ENCODE results near the gene ITIH4.
A peak's percentile ranks its signal among the peaks of the same experiment; 100 is the strongest.

The ITIH4 gene

GRCh38 chr3:52830535-52831258 is at the start of gene ITIH4:
ITIH4 (minus strand) TSS chr3:52830672; CDS start chr3:52830642, 30 bp downstream.
- no peak within 1 kb of the TSS for H3K4me3 ChIP-seq (ENCODE audit: low read depth, low read length)
- no peak for TF ChIP-seq CTCF (IDR thresholded peaks at IDR 0.05; ENCODE audit: low read depth, low read length, missing control alignments)
- in situ Hi-C loops (cut with HindIII; ENCODE audit: low sequenced_read_pairs) = no loop called here
- DNase-seq (ENCODE audit: low read depth) = no peak

- in situ Hi-C loops (cut with HindIII; ENCODE audit: low sequenced_read_pairs) = no loop called here
These were observed 49.6 kb upstream of the ITIH4 start for GRCh38 chr3:52880047-52880446.

DNA sequence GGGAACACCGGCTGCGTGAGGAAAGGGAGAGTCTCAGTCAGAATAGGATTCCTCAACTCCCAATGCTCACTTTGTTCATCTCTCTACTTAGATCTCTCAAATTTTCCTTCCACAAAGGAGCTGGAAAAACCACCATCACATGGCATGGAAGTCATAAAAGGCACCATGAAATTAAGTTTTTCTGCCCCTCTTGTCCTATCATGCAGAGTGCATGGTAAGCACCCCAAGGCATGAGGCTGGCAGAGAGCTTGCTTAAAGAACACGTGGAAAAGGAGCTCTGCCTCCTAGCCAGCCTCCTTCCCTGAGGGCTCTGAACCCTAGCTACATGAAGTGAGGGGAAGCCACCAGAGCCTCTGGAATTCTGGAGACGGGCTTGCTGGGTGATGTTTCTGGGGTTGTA is 49.1 kb upstream of the ITIH4 start:
- in situ Hi-C loops (cut with HindIII; ENCODE audit: low sequenced_read_pairs) = no loop called here
- DNase-seq (ENCODE audit: low read depth) = no peak
- H3K4me3 ChIP-seq (ENCODE audit: low read depth, low read length) = no peak overlapping the region
- no peak for TF ChIP-seq CTCF (IDR thresholded peaks at IDR 0.05; ENCODE audit: low read depth, low read length, missing control alignments)

More at GRCh38 chr3:52880047-52880446, 49.6 kb upstream of the ITIH4 start:
- no peak for TF ChIP-seq CTCF (IDR thresholded peaks at IDR 0.05; ENCODE audit: low read depth, low read length, missing control alignments)
- no peak overlapping the region for H3K4me3 ChIP-seq (ENCODE audit: low read depth, low read length)
- DNase-seq (ENCODE audit: low read depth) = no peak

DNA sequence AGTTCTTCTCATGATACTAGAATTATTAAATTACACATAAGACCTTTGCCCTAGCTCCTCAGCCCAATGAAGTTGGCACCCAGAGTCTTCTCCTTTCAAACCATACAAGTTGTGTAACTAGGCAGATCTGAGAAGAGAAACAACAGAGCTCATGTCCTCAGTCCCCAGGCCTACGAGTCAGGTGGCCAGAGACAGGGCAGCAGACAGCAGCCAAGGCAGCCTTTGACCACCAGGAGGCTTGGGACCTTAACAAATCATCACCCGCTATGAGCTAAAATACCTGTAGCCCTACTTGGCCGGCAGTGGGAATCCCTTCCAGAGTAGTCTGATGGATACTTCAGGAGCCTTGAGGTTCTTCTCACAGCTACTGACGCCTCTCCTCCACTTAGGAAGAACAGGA is 48.6 kb upstream of the ITIH4 start:
- in situ Hi-C loops (cut with HindIII; ENCODE audit: low sequenced_read_pairs) = no loop called here
- TF ChIP-seq CTCF (IDR thresholded peaks at IDR 0.05; ENCODE audit: low read depth, low read length, missing control alignments) = peak; percentile 15
- H3K4me3 ChIP-seq (ENCODE audit: low read depth, low read length) = no peak overlapping the region
- no peak for DNase-seq (ENCODE audit: low read depth)

- in situ Hi-C loops (cut with HindIII; ENCODE audit: low sequenced_read_pairs) = no loop called here
- TF ChIP-seq CTCF (IDR thresholded peaks at IDR 0.05; ENCODE audit: low read depth, low read length, missing control alignments) = no peak
These were observed 46.6 kb upstream of the ITIH4 start for GRCh38 chr3:52877085-52877484.

GRCh38 chr3:52874864-52875587 is 44.6 kb upstream of the ITIH4 start:
- in situ Hi-C loops (cut with HindIII; ENCODE audit: low sequenced_read_pairs) = no loop called here
- no peak overlapping the region for H3K4me3 ChIP-seq (ENCODE audit: low read depth, low read length)
- TF ChIP-seq CTCF (IDR thresholded peaks at IDR 0.05; ENCODE audit: low read depth, low read length, missing control alignments) = no peak
- DNase-seq (ENCODE audit: low read depth) = no peak

More at GRCh38 chr3:52877085-52877484, 46.6 kb upstream of the ITIH4 start:
- no peak overlapping the region for H3K4me3 ChIP-seq (ENCODE audit: low read depth, low read length)
- no peak for DNase-seq (ENCODE audit: low read depth)

Measured in astrocyte of the cerebellum (primary cell).